WTC11 (cell line): ENCODE results near the gene CNTNAP2. TPM values are rescaled to one million over a fixed set of nuclear protein-coding genes. Genes with fewer than 3 reads are reported as not detected.

Source experiments
- ATAC-seq: fragments of 200-7000 bp; cut with Tn5 transposase; 2 replicates; pipeline ENCODE4 v1.10.0; 2021; ENCODE audit warnings: mild to moderate bottlenecking, moderate library complexity
- CTCF ChIA-PET: fragments of 300-600 bp; sonication (Branson Sonifier 250); formaldehyde crosslinking; loops from one replicate; lab custom pipeline; 2021; ENCODE audit warnings: antibody characterized with exemption; lab: Charles Lee
- POLR2A ChIA-PET: fragments of 350-600 bp; sonication (Branson Sonifier 250); formaldehyde crosslinking; loops from one replicate; lab custom pipeline; 2021; ENCODE audit warnings: antibody characterized with exemption; lab: Charles Lee
- DNase-seq: peaks from one replicate; pipeline ENCODE4 v3.0.0; 2021; ENCODE audit warnings: low spot score
- H3K27ac Mint-ChIP-seq: 2 replicates; pipeline ENCODE4 v1.8.0; 2021; ENCODE audit warnings: mixed read lengths
- H3K27me3 Mint-ChIP-seq: 2 replicates; pipeline ENCODE4 v1.8.0; 2021; ENCODE audit warnings: low read depth, mild to moderate bottlenecking, moderate library complexity, mixed read lengths
- H3K36me3 Mint-ChIP-seq: 2 replicates; pipeline ENCODE4 v1.8.0; 2021; ENCODE audit warnings: mixed read lengths
- H3K4me1 Mint-ChIP-seq: 2 replicates; pipeline ENCODE4 v1.8.0; 2022; ENCODE audit warnings: mixed read lengths
- H3K4me3 Mint-ChIP-seq: 2 replicates; pipeline ENCODE4 v1.8.0; 2021; ENCODE audit warnings: mild to moderate bottlenecking, moderate library complexity, mixed read lengths
- H3K9me3 Mint-ChIP-seq: 2 replicates; pipeline ENCODE4 v1.8.0; 2021; ENCODE audit warnings: mixed read lengths
- ATF6 ChIP-seq: sonication (generic); formaldehyde crosslinking; IDR thresholded peaks from 2 replicates; pipeline ENCODE4 v1.8.1; 2023; ENCODE audit warnings: mild to moderate bottlenecking, missing genetic modification reagents
- CBFB ChIP-seq: sonication (generic); formaldehyde crosslinking; IDR thresholded peaks from 2 replicates; pipeline ENCODE4 v1.8.1; 2022; ENCODE audit warnings: mild to moderate bottlenecking, low read depth, missing genetic modification reagents
- ERG ChIP-seq: fragments of 250-450 bp; sonication (Bioruptor Pico); IDR thresholded peaks from 2 replicates; pipeline ENCODE4 v1.8.0; 2021; ENCODE audit warnings: mild to moderate bottlenecking
- GTF2I ChIP-seq: fragments of 250-450 bp; sonication (Bioruptor Pico); conservative IDR thresholded peaks from 2 replicates; pipeline ENCODE4 v1.4.0; 2021; ENCODE audit warnings: mild to moderate bottlenecking
- MAX ChIP-seq: sonication (generic); formaldehyde crosslinking; IDR thresholded peaks from 2 replicates; pipeline ENCODE4 v1.8.0; 2022; ENCODE audit warnings: mild to moderate bottlenecking, missing genetic modification reagents
- MLX ChIP-seq: sonication (generic); formaldehyde crosslinking; IDR thresholded peaks from 2 replicates; pipeline ENCODE4 v1.8.1; 2023; ENCODE audit warnings: mild to moderate bottlenecking, missing genetic modification reagents, moderate library complexity
- ZBTB43 ChIP-seq: sonication (generic); formaldehyde crosslinking; IDR thresholded peaks from 2 replicates; pipeline ENCODE4 v1.8.1; 2023; ENCODE audit warnings: mild to moderate bottlenecking, missing genetic modification reagents
- ZNF281 ChIP-seq: sonication (generic); formaldehyde crosslinking; IDR thresholded peaks from 2 replicates; pipeline ENCODE4 v1.8.0; 2023; ENCODE audit warnings: mild to moderate bottlenecking, missing genetic modification reagents
- ZNF425 ChIP-seq: fragments of 250-450 bp; sonication (Bioruptor Pico); conservative IDR thresholded peaks from 2 replicates; pipeline ENCODE4 v1.9.0; 2021; ENCODE audit warnings: mild to moderate bottlenecking
- total RNA-seq: library from RNA; stranded (reverse); gene quantifications from 3 replicates; pipeline ENCODE4 v1.2.3, GENCODE V29; 2021
- TF ChIP-seq, protein P1 (sequence below): sonication (generic); formaldehyde crosslinking; IDR thresholded peaks from 2 replicates; pipeline ENCODE4 v1.8.1; 2022; ENCODE audit warnings: low read depth, mild to moderate bottlenecking, moderate library complexity, missing genetic modification reagents, borderline replicate concordance
- TF ChIP-seq, protein P2 (sequence below): sonication (generic); formaldehyde crosslinking; IDR thresholded peaks from 2 replicates; pipeline ENCODE4 v1.8.1; 2023; ENCODE audit warnings: mild to moderate bottlenecking, missing genetic modification reagents, moderate library complexity
- TF ChIP-seq, protein P3 (sequence below): sonication (generic); formaldehyde crosslinking; IDR thresholded peaks from 2 replicates; pipeline ENCODE4 v1.8.1; 2022; ENCODE audit warnings: mild to moderate bottlenecking, missing genetic modification reagents, moderate library complexity, borderline replicate concordance
- TF ChIP-seq, protein P4 (sequence below): sonication (generic); formaldehyde crosslinking; IDR thresholded peaks from 2 replicates; pipeline ENCODE4 v1.8.1; 2022; ENCODE audit warnings: missing genetic modification reagents, borderline replicate concordance

The CNTNAP2 gene
- total RNA-seq, 1 experiment from 2014 or later = 63.8 TPM

DNA sequence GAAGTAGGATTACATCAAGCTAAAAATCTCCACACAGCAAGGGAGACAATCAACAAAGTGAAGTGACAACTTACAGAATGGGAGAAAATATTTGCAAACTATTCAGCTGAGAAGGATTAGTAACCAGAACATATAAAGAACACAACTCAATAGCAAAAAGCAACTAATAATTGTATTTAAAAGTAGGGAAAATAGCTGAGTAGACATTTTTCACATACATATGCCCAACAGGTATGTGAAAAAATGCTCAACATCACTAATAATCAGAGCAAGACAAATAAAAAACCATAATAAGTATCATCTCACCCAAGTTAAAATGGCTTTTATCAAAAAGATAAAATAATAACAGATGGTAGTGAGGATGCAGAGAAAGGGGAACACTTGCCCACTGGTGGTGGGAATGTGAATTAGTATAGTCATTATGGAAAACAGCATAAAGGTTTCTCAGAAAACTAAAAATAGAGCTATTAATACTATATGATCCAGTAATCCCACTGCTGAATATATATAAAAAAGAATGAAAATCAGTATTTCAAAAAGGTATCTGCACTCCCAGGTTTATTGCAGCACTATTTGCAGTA lies 1689.5 kb downstream of the CNTNAP2 start (continued):
- TF ChIP-seq ZNF281 (CRISPR knock-in tag) = no peak
- TF ChIP-seq ZBTB43 (CRISPR knock-in tag) = no peak

DNA sequence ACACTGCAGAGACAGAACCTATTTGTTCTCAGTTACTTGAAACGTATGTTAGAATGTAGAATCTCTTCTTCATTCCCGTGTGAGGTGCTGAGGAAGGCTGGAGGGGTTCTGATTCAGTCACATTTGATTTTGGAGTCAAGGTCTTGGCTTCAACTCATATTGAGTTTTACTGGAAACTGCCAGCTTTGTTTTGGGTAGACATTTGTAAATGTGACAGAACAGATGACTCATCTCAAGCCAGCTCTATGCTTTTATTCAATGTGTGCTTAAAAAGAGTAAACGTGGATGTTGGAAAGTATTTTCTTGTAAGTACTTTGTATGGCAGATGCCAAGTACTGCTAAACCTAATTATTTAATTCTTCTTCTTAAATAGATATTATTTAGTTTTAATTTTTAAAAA lies 1693.2 kb downstream of the CNTNAP2 start:
- TF ChIP-seq GTF2I = no peak
- TF ChIP-seq ATF6 (CRISPR knock-in tag) = no peak
- TF ChIP-seq, protein P1, sequence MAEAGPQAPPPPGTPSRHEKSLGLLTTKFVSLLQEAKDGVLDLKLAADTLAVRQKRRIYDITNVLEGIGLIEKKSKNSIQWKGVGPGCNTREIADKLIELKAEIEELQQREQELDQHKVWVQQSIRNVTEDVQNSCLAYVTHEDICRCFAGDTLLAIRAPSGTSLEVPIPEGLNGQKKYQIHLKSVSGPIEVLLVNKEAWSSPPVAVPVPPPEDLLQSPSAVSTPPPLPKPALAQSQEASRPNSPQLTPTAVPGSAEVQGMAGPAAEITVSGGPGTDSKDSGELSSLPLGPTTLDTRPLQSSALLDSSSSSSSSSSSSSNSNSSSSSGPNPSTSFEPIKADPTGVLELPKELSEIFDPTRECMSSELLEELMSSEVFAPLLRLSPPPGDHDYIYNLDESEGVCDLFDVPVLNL (CRISPR knock-in tag) = no peak
- no peak for TF ChIP-seq CBFB (CRISPR knock-in tag)
- TF ChIP-seq MAX (CRISPR knock-in tag) = no peak
- TF ChIP-seq, protein P2, sequence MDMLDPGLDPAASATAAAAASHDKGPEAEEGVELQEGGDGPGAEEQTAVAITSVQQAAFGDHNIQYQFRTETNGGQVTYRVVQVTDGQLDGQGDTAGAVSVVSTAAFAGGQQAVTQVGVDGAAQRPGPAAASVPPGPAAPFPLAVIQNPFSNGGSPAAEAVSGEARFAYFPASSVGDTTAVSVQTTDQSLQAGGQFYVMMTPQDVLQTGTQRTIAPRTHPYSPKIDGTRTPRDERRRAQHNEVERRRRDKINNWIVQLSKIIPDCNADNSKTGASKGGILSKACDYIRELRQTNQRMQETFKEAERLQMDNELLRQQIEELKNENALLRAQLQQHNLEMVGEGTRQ (CRISPR knock-in tag) = no peak
- no peak for TF ChIP-seq MLX
- TF ChIP-seq, protein P3, sequence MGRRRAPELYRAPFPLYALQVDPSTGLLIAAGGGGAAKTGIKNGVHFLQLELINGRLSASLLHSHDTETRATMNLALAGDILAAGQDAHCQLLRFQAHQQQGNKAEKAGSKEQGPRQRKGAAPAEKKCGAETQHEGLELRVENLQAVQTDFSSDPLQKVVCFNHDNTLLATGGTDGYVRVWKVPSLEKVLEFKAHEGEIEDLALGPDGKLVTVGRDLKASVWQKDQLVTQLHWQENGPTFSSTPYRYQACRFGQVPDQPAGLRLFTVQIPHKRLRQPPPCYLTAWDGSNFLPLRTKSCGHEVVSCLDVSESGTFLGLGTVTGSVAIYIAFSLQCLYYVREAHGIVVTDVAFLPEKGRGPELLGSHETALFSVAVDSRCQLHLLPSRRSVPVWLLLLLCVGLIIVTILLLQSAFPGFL = no peak
- TF ChIP-seq, protein P4, sequence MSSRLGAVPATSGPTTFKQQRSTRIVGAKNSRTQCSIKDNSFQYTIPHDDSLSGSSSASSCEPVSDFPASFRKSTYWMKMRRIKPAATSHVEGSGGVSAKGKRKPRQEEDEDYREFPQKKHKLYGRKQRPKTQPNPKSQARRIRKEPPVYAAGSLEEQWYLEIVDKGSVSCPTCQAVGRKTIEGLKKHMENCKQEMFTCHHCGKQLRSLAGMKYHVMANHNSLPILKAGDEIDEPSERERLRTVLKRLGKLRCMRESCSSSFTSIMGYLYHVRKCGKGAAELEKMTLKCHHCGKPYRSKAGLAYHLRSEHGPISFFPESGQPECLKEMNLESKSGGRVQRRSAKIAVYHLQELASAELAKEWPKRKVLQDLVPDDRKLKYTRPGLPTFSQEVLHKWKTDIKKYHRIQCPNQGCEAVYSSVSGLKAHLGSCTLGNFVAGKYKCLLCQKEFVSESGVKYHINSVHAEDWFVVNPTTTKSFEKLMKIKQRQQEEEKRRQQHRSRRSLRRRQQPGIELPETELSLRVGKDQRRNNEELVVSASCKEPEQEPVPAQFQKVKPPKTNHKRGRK (CRISPR knock-in tag) = no peak
- no peak for TF ChIP-seq ZNF425
- no peak for TF ChIP-seq ERG (CRISPR knock-in tag)
- H3K4me3 Mint-ChIP-seq = no peak overlapping the region
- CTCF ChIA-PET = no interaction called here
- no peak overlapping the region for H3K27ac Mint-ChIP-seq
- ATAC-seq (no peak), DNase-seq (no peak)
- H3K36me3 Mint-ChIP-seq = peaks cover 4% of the 10 kb centered on the region; the same call in 1 of the 2 replicates
- H3K9me3 Mint-ChIP-seq = peaks cover 14% of the 10 kb centered on the region
- H3K27me3 Mint-ChIP-seq = no peaks in the 10 kb centered on the region
- H3K4me1 Mint-ChIP-seq = no peaks in the 10 kb centered on the region
- POLR2A ChIA-PET = interaction anchor here (0.6 kb wide), 1 partner anchor 586 kb away, joined by 4 read pairs; no protein-coding TSS in a partner anchor
